Thoracic aorta (tissue), 2 donors: Measurements from ENCODE around the gene MISP. TPM values are rescaled to one million over a fixed set of nuclear protein-coding genes. Genes with fewer than 3 reads are reported as not detected.

ENCODE experiments used
- ATAC-seq: fragments of 150-250 bp; one replicate; pipeline ENCODE4 v1.8.0; 2017; ENCODE audit warnings: low read depth; ENCODE audit not compliant: insufficient number of reproducible peaks, low FRiP score
- DNase-seq: peaks from one replicate; pipeline ENCODE4 v3.0.0-alpha.2; 2020; ENCODE audit warnings: low spot score
- H3K27ac ChIP-seq, 2 donors: fragments of 200-600 bp; sonication (generic); 1 replicate in 1 of 2; 2 replicates in 1 of 2; pipeline ENCODE4 v1.5.1; 2016; ENCODE audit warnings: mild to moderate bottlenecking in 2 of 2, moderate library complexity in 2 of 2
- H3K27me3 ChIP-seq: fragments of 200-600 bp; sonication (generic); replicated peaks from 2 replicates; pipeline ENCODE4 v1.6.0; 2016; ENCODE audit warnings: mild to moderate bottlenecking; ENCODE audit not compliant: insufficient read depth
- H3K36me3 ChIP-seq: fragments of 200-600 bp; sonication (generic); one replicate; pipeline ENCODE4 v1.5.1; 2016
- H3K4me1 ChIP-seq, 2 donors: fragments of 200-600 bp; sonication (generic); 1 replicate in 1 of 2; 2 replicates in 1 of 2; pipeline versions ENCODE4 v1.5.1 to v1.6.0; 2016; ENCODE audit warnings: low read depth in 2 of 2, mild to moderate bottlenecking in 1 of 2; ENCODE audit not compliant: control insufficient read depth in 1 of 2
- H3K4me3 ChIP-seq: fragments of 200-600 bp; sonication (generic); 2 replicates; pipeline ENCODE4 v1.5.1; 2016; ENCODE audit warnings: mild to moderate bottlenecking
- H3K9me3 ChIP-seq: fragments of 200-600 bp; sonication (generic); 2 replicates; pipeline ENCODE4 v1.5.1; 2016
- total RNA-seq, 2 donors: library from RNA; depleted of rRNA; stranded (reverse); fragments of >200 nt; gene quantifications; one replicate each; pipeline versions ENCODE4 v1.1.0 to v1.2.3, GENCODE V29; 2016
- TF ChIP-seq, protein P1 (sequence below): fragments of 200-600 bp; sonication (generic); IDR thresholded peaks from one replicate; pipeline ENCODE4 v1.5.1; 2019; ENCODE audit warnings: antibody characterized with exemption

Gene MISP
- total RNA-seq, 2 donors from 2014 or later, result 2.2 TPM; not detected in 1

DNA sequence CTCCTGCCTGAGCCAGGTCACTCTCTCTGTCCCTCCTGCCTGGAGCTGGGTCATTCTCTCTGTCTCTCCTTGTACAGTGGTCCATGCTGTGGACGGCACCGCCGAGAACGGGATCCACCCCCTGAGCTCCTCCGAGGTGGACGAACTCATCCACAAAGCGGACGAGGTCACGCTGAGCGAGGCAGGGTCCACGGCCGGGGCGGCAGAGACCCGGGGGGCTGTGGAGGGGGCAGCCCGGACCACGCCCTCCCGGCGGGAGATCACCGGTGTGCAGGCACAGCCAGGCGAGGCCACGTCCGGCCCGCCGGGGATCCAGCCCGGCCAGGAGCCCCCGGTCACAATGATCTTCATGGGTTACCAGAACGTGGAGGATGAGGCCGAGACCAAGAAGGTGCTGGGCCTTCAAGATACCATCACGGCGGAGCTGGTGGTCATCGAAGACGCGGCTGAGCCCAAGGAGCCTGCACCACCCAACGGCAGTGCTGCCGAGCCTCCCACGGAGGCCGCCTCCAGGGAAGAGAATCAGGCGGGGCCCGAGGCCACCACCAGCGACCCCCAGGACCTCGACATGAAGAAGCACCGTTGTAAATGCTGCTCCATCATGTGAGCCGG, 4.6 kb upstream of the MISP start:
- DNase-seq (no peak), ATAC-seq (no peak)
- H3K4me3 ChIP-seq, result no peak overlapping the region
- H3K4me1 ChIP-seq, result no peaks in the 10 kb centered on the region
- peaks cover 16% of the 10 kb centered on the region for H3K9me3 ChIP-seq
- no peaks in the 10 kb centered on the region for H3K27me3 ChIP-seq
- H3K36me3 ChIP-seq, result no peaks in the 10 kb centered on the region
- no peak overlapping the region for H3K27ac ChIP-seq
- TF ChIP-seq, protein P1, sequence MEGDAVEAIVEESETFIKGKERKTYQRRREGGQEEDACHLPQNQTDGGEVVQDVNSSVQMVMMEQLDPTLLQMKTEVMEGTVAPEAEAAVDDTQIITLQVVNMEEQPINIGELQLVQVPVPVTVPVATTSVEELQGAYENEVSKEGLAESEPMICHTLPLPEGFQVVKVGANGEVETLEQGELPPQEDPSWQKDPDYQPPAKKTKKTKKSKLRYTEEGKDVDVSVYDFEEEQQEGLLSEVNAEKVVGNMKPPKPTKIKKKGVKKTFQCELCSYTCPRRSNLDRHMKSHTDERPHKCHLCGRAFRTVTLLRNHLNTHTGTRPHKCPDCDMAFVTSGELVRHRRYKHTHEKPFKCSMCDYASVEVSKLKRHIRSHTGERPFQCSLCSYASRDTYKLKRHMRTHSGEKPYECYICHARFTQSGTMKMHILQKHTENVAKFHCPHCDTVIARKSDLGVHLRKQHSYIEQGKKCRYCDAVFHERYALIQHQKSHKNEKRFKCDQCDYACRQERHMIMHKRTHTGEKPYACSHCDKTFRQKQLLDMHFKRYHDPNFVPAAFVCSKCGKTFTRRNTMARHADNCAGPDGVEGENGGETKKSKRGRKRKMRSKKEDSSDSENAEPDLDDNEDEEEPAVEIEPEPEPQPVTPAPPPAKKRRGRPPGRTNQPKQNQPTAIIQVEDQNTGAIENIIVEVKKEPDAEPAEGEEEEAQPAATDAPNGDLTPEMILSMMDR, result no peak

DNA sequence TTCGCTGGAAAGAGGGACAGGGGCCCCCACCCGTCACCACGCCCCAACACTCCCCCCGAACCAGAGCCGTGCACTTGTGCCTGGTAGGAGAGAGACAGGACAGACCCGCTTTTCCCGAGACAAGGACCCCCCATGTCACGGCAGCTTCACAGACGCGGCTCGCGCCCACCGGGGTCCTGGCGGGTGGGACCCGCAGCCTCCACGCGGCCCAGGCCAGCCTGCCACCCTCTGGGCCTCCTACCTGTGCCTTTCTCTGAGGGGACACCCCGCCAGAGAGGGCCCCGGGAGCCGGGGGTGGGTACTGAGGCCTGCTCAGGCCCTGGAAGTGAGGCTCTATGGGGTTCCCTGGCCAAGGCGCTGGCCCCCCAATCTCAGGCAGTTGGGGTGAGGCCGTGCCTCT, 4.0 kb upstream of the MISP start:
- H3K9me3 ChIP-seq, result peaks cover 16% of the 10 kb centered on the region
- TF ChIP-seq, protein P1, result no peak
- no peak overlapping the region for H3K4me3 ChIP-seq
- no peaks in the 10 kb centered on the region for H3K27me3 ChIP-seq
- no peak for ATAC-seq
- H3K36me3 ChIP-seq, result no peaks in the 10 kb centered on the region
- H3K4me1 ChIP-seq, result no peaks in the 10 kb centered on the region
- no peak overlapping the region for H3K27ac ChIP-seq
- no peak for DNase-seq

DNA sequence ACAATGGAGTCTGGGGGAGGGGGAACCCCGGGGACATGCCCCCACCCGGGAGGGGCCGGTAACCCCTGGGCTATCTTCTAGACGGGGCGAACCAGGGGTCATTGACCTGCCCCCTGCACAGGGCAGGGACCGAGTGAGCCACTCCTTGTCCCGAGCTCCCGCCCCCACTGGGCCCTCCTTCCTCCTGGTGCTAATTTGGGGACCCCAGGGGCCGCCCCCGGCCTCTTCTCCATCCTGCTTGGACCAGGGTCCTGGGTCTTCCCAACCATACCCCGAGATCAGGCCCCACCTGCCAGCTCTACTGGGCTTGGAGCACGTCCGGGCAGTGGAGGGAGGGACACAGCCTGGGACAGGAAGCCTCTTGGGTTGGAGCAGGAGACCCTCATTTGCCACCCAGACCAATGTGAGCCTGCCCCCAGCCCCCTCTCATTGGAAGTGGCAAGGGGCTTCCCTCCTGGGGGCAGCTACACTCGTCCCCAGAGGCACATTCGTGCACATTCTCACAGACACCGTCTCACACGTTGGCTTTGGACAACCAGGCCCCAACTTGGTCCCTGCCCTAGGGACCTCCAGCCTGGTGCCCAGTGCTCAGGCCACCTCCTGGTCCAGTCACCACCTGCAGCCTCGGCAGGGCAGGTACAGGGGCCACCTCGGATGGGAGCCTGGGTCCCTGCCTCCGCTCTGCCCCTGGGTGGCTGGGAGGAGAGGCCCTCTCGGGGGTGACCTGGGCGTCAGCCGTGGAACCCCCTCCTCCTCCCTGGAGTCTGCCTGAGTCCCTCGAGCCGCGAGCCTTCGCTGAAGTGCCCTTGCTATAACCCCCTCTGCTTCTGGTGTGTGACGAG, 3.3 kb upstream of the MISP start:
- Histone ChIP-seq H3K4me3 (no peak overlapping the region), H3K27me3 (no peaks in the 10 kb centered on the region), H3K27ac (no peak overlapping the region), H3K9me3 (peaks cover 16% of the 10 kb centered on the region), H3K4me1 (no peaks in the 10 kb centered on the region), H3K36me3 (no peaks in the 10 kb centered on the region)
- DNase-seq (no peak), ATAC-seq (no peak)
- TF ChIP-seq, protein P1, result no peak

DNA sequence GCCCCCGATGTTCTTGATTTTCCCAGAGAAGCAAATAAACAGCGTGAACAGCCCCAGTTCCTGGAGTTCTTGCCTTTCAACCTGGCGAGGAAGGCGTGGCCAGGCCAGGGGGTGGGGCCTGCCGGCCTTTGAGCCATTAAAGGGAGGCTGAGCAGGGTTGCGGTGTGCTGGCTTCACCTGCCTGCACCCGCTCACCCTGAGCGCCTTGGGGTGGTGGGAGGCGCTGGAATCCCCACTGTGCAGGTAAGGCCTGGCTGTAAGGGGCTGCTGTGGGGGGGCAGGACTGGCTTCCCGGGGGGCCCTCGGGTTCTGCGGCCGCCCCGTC, 2.7 kb upstream of the MISP start:
- H3K27ac ChIP-seq, result no peak overlapping the region
- peaks cover 16% of the 10 kb centered on the region for H3K9me3 ChIP-seq
- ATAC-seq (no peak), DNase-seq (no peak)
- TF ChIP-seq, protein P1, result no peak
- no peaks in the 10 kb centered on the region for H3K36me3 ChIP-seq
- H3K4me3 ChIP-seq, result no peak overlapping the region
- H3K27me3 ChIP-seq, result no peaks in the 10 kb centered on the region
- H3K4me1 ChIP-seq, result no peaks in the 10 kb centered on the region

DNA sequence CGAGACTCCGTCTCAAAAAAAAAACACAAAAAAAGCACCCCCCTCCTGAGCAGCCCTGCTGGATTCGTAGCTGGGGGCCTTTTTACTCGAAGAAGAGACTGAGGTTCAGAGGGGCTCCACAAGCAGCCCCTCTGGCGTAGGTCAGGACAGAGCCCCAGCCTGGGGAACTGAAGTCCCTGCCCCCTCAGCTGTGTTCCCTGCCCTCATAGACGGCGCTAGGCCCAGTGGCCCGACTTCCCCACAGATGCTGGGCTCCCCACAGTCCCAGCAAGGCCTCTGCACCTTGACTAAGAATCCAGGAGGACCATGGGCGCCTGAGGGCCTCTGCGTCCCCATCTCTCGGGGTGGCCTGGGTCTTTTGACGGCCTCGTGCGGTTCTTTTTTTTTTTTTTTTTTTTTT, 1.1 kb upstream of the MISP start:
- Histone ChIP-seq H3K4me1 (no peaks in the 10 kb centered on the region), H3K27me3 (no peaks in the 10 kb centered on the region), H3K4me3 (no peak overlapping the region), H3K9me3 (peaks cover 7% of the 10 kb centered on the region), H3K36me3 (no peaks in the 10 kb centered on the region), H3K27ac (no peak overlapping the region)
- ATAC-seq, result no peak
- TF ChIP-seq, protein P1, result no peak
- no peak for DNase-seq
